IMR-90 (cell line): ENCODE measurements around the gene HCRTR2.
A peak's percentile ranks its signal among the peaks of the same experiment; 100 is the strongest.

ENCODE experiments used
- MAFK ChIP-seq: IDR thresholded peaks from 2 replicates; pipeline ENCODE4 v1.6.1; 2012; ENCODE audit warnings: low read depth, low read length, improper control_type of control experiment
- POLR2A ChIP-seq: IDR thresholded peaks from 2 replicates; pipeline ENCODE4 v1.6.1; 2012; ENCODE audit warnings: mild to moderate bottlenecking, low read depth, low read length
- RAD21 ChIP-seq: IDR thresholded peaks from 2 replicates; pipeline ENCODE4 v1.6.1; 2012; ENCODE audit warnings: low read length, improper control_type of control experiment
- RFX5 ChIP-seq: IDR thresholded peaks from 2 replicates; pipeline ENCODE4 v1.8.0; 2012; ENCODE audit warnings: low read depth, mild to moderate bottlenecking, low read length, moderate library complexity
- SMC3 ChIP-seq: fragments of 150-350 bp; IDR thresholded peaks from 2 replicates; pipeline ENCODE4 v1.6.1; 2016; ENCODE audit warnings: low read depth, mild to moderate bottlenecking, antibody characterized with exemption, low read length, moderate library complexity
- TF ChIP-seq, protein P1 (sequence below): conservative IDR thresholded peaks from 2 replicates; pipeline ENCODE4 v1.5.1; 2012; ENCODE audit warnings: mild to moderate bottlenecking, low read depth, low read length, improper control_type of control experiment
- TF ChIP-seq, protein P2 (sequence below): fragments of 150-350 bp; IDR thresholded peaks from 2 replicates; pipeline ENCODE4 v1.6.1; 2016; ENCODE audit warnings: low read depth, mild to moderate bottlenecking, low read length, moderate library complexity, borderline replicate concordance
- TF ChIP-seq, protein P3 (sequence below): fragments of 150-350 bp; IDR thresholded peaks from 2 replicates; pipeline ENCODE4 v1.6.1; 2017; ENCODE audit warnings: mild to moderate bottlenecking, antibody characterized with exemption, low read length, low read depth

DNA sequence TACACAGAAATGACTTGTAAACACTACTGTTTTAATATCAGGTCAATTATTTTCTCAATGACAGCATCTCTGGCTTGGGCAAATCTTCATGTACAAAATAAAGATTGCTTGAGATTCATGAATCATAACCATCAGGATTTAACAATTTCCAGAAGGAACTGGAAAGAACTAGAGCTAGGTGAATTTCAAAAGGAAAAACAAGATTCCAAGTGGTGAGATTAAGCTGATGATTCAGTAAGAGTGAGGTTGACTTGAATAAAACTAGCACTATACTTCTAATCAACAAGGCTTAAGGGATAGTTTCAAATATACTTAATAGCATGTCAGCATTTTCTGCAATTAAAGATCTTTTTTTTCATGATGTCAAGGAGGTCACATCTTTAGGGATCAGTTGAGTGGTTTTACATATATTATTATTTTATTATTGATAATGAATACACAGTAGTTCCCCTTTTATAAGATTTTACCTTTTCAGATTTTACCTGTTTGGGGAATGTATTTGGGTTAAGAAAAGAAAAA, 43.5 kb upstream of the HCRTR2 start:
- TF ChIP-seq, protein P1, sequence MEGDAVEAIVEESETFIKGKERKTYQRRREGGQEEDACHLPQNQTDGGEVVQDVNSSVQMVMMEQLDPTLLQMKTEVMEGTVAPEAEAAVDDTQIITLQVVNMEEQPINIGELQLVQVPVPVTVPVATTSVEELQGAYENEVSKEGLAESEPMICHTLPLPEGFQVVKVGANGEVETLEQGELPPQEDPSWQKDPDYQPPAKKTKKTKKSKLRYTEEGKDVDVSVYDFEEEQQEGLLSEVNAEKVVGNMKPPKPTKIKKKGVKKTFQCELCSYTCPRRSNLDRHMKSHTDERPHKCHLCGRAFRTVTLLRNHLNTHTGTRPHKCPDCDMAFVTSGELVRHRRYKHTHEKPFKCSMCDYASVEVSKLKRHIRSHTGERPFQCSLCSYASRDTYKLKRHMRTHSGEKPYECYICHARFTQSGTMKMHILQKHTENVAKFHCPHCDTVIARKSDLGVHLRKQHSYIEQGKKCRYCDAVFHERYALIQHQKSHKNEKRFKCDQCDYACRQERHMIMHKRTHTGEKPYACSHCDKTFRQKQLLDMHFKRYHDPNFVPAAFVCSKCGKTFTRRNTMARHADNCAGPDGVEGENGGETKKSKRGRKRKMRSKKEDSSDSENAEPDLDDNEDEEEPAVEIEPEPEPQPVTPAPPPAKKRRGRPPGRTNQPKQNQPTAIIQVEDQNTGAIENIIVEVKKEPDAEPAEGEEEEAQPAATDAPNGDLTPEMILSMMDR: no peak
- TF ChIP-seq POLR2A (no peak), RFX5 (no peak), MAFK (peak; percentile 60), SMC3 (no peak), RAD21 (no peak)
- TF ChIP-seq, protein P2, sequence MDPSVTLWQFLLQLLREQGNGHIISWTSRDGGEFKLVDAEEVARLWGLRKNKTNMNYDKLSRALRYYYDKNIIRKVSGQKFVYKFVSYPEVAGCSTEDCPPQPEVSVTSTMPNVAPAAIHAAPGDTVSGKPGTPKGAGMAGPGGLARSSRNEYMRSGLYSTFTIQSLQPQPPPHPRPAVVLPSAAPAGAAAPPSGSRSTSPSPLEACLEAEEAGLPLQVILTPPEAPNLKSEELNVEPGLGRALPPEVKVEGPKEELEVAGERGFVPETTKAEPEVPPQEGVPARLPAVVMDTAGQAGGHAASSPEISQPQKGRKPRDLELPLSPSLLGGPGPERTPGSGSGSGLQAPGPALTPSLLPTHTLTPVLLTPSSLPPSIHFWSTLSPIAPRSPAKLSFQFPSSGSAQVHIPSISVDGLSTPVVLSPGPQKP: no peak
- TF ChIP-seq, protein P3, sequence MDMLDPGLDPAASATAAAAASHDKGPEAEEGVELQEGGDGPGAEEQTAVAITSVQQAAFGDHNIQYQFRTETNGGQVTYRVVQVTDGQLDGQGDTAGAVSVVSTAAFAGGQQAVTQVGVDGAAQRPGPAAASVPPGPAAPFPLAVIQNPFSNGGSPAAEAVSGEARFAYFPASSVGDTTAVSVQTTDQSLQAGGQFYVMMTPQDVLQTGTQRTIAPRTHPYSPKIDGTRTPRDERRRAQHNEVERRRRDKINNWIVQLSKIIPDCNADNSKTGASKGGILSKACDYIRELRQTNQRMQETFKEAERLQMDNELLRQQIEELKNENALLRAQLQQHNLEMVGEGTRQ: no peak
